ENCODE results near the gene DLGAP4.

DLGAP4 gene

GRCh38 chr20:36386236-36386635, 80.1 kb downstream of the DLGAP4 start:
- no peak for DNase-seq

GRCh38 chr20:36390269-36390668, 84.1 kb downstream of the DLGAP4 start:
- no peak for DNase-seq

GRCh38 chr20:36390719-36391415, 84.7 kb downstream of the DLGAP4 start:
- DNase-seq: no peak

GRCh38 chr20:36391456-36391855, 85.3 kb downstream of the DLGAP4 start:
- no peak for DNase-seq

GRCh38 chr20:36391955-36392354, 85.8 kb downstream of the DLGAP4 start:
- no peak for DNase-seq

GRCh38 chr20:36392989-36393388, 86.8 kb downstream of the DLGAP4 start:
- DNase-seq: no peak

- no peak for DNase-seq
These were observed 88.3 kb downstream of the DLGAP4 start for GRCh38 chr20:36394340-36394965.

GRCh38 chr20:36396340-36396739, 90.2 kb downstream of the DLGAP4 start:
- DNase-seq: no peak

GRCh38 chr20:36396847-36397630, 90.9 kb downstream of the DLGAP4 start:
- no peak for DNase-seq

- DNase-seq: no peak
These were observed 92.4 kb downstream of the DLGAP4 start for GRCh38 chr20:36398515-36398914.

GRCh38 chr20:36399147-36399968, 93.2 kb downstream of the DLGAP4 start:
- DNase-seq: peak; percentile 63

GRCh38 chr20:36399969-36400545, 93.9 kb downstream of the DLGAP4 start:
- DNase-seq: no peak

GRCh38 chr20:36400909-36401735, 95.0 kb downstream of the DLGAP4 start:
- no peak for DNase-seq

- peak; percentile 9 for DNase-seq
These were observed 96.6 kb downstream of the DLGAP4 start for GRCh38 chr20:36402708-36403107.

- no peak for DNase-seq
These were observed 98.4 kb downstream of the DLGAP4 start for GRCh38 chr20:36404435-36404978.

- no peak for DNase-seq
These were observed 99.1 kb downstream of the DLGAP4 start for GRCh38 chr20:36405255-36405654.

- no peak for DNase-seq
These were observed 101.1 kb downstream of the DLGAP4 start for GRCh38 chr20:36407199-36407733.

- DNase-seq: no peak
These were observed 102.1 kb downstream of the DLGAP4 start for GRCh38 chr20:36408219-36408618.

- DNase-seq: no peak
These were observed 105.8 kb downstream of the DLGAP4 start for GRCh38 chr20:36411861-36412454.

GRCh38 chr20:36415475-36416002, 109.4 kb downstream of the DLGAP4 start:
- no peak for DNase-seq
